HG03354 (cell line): ENCODE data around the gene DDR1.
"Not testable (repeated sequence)": the region's sequence is repeated elsewhere in the genome, so short reads cannot be mapped to it uniquely, and the experiment has no call there.

Experiments
- ATAC-seq: cut with Tn5 transposase; IDR thresholded peaks from one replicate; pipeline ENCODE4 v1.9.1; 2021; ENCODE audit warnings: mild to moderate bottlenecking; ENCODE audit not compliant: unreplicated experiment, poor library complexity, severe bottlenecking

The DDR1 gene

GRCh38 chr6:30849903-30850651 is 34.2 kb upstream of the DDR1 start:
- no peak for ATAC-seq

GRCh38 chr6:30852459-30852858 is 31.9 kb upstream of the DDR1 start:
- not testable (repeated sequence) for ATAC-seq

GRCh38 chr6:30854285-30855040 is 29.9 kb upstream of the DDR1 start:
- no peak for ATAC-seq

- ATAC-seq: no peak
Measured at GRCh38 chr6:30855429-30856075, 28.8 kb upstream of the DDR1 start.

- no peak for ATAC-seq
Measured at GRCh38 chr6:30857112-30857511, 27.2 kb upstream of the DDR1 start.

- no peak for ATAC-seq
Measured at GRCh38 chr6:30857549-30857948, 26.8 kb upstream of the DDR1 start.

GRCh38 chr6:30859726-30860125 is 24.6 kb upstream of the DDR1 start:
- ATAC-seq: not testable (repeated sequence)

GRCh38 chr6:30861257-30862048 is 22.9 kb upstream of the DDR1 start:
- ATAC-seq: no peak

GRCh38 chr6:30862156-30862875 is 22.0 kb upstream of the DDR1 start:
- no peak for ATAC-seq

- ATAC-seq: no peak
Measured at GRCh38 chr6:30864325-30864724, 20.0 kb upstream of the DDR1 start.

- not testable (repeated sequence) for ATAC-seq
Measured at GRCh38 chr6:30869241-30869749, 15.0 kb upstream of the DDR1 start.

- no peak for ATAC-seq
Measured at GRCh38 chr6:30870546-30870945, 13.8 kb upstream of the DDR1 start.

- no peak for ATAC-seq
Measured at GRCh38 chr6:30871592-30872183, 12.6 kb upstream of the DDR1 start.

- no peak for ATAC-seq
Measured at GRCh38 chr6:30873137-30873640, 11.1 kb upstream of the DDR1 start.

- ATAC-seq: not testable (repeated sequence)
Measured at GRCh38 chr6:30873795-30874194, 10.5 kb upstream of the DDR1 start.

- ATAC-seq: no peak
Measured at GRCh38 chr6:30875244-30876038, 8.9 kb upstream of the DDR1 start.

GRCh38 chr6:30876039-30876730 is 8.1 kb upstream of the DDR1 start:
- no peak for ATAC-seq
